CD4-positive, alpha-beta T cell treated with Interleukin-17A for 4 hours (primary cell): Measurements from ENCODE around the gene PSKH1.
A peak's percentile ranks its signal among the peaks of the same experiment; 100 is the strongest.
"Not testable (repeated sequence)": the region's sequence is repeated elsewhere in the genome, so short reads cannot be mapped to it uniquely, and the experiment has no call there.

ENCODE experiments used
- DNase-seq: peaks from one replicate; pipeline ENCODE4 v3.0.0-alpha.2; 2020; ENCODE audit warnings: mixed read lengths

PSKH1 gene

GRCh38 chr16:67964477-67965131 is 71.5 kb downstream of the PSKH1 start:
- no peak for DNase-seq

- no peak for DNase-seq
Observed at GRCh38 chr16:67965668-67966548, 72.9 kb downstream of the PSKH1 start.

- DNase-seq, result no peak
Observed at GRCh38 chr16:67966549-67967182, 73.6 kb downstream of the PSKH1 start.

- peak; percentile 20 for DNase-seq
Observed at GRCh38 chr16:67967183-67967957, 74.3 kb downstream of the PSKH1 start.

- DNase-seq, result peak; percentile 48
Observed at GRCh38 chr16:67967958-67968399, 74.9 kb downstream of the PSKH1 start.

- DNase-seq, result peak; percentile 88
Observed at GRCh38 chr16:67968400-67969253, 75.6 kb downstream of the PSKH1 start, which contains the start of gene SLC12A4. Gene SLC12A4 (minus strand): TSS chr16:67968637. CDS start chr16:67968553, 84 bp downstream.

GRCh38 chr16:67969254-67970039 is 76.4 kb downstream of the PSKH1 start:
- peak; percentile 12 for DNase-seq

- DNase-seq, result no peak
Observed at GRCh38 chr16:67971111-67971510, 78.1 kb downstream of the PSKH1 start.

GRCh38 chr16:67972285-67972684 is 79.2 kb downstream of the PSKH1 start:
- not testable (repeated sequence) for DNase-seq

- no peak for DNase-seq
Observed at GRCh38 chr16:67975321-67976105, 82.5 kb downstream of the PSKH1 start.

GRCh38 chr16:67976205-67976604 is 83.2 kb downstream of the PSKH1 start:
- DNase-seq, result no peak

- no peak for DNase-seq
Observed at GRCh38 chr16:67977005-67977404, 84.0 kb downstream of the PSKH1 start.

- DNase-seq, result no peak
Observed at GRCh38 chr16:67977469-67978227, 84.6 kb downstream of the PSKH1 start.
